Activated CD8-positive, alpha-beta memory T cell treated with anti-CD3 and anti-CD28 coated beads for 1 hour (primary cell): Measurements from ENCODE around the gene CLCN7.
A peak's percentile ranks its signal among the peaks of the same experiment; 100 is the strongest.

Experiments used
- DNase-seq, 2 donors: peaks; one replicate each; pipeline ENCODE4 v3.0.0-alpha.2; 2020; ENCODE audit warnings: low read depth in 1 of 2; ENCODE audit errors: extremely low read depth in 1 of 2

The CLCN7 gene

DNA sequence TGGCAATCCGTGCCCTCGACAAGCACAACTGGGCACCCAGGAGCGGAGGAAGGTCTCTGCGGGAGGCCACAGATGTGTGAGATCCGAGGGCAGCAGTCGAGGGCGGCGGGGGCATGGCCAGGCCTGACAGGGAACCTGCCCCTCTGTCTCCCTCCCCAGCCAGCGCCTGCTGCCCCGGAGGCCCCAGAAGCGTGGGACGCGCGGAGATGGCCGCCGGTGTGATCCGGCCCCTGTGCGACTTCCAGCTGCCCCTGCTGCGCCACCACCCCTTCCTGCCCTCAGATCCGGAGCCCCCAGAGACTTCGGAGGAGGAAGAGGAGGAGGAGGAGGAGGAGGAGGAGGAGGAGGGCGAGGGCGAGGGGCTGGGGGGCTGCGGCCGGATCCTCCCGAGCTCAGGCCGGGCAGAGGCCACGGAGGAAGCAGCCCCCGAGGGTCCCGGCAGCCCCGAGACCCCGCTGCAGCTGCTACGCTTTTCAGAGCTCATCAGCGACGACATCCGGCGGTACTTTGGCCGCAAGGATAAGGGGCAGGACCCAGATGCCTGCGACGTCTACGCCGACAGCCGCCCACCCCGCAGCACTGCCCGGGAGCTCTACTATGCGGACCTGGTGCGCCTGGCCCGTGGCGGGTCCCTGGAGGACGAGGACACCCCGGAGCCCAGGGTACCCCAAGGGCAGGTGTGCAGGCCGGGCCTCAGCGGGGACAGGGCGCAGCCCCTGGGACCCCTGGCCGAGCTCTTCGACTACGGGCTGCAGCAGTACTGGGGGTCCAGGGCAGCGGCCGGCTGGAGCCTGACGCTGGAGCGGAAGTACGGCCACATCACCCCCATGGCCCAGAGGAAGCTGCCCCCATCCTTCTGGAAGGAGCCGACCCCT lies 42.2 kb downstream of the CLCN7 start:
- DNase-seq, result no peak

DNA sequence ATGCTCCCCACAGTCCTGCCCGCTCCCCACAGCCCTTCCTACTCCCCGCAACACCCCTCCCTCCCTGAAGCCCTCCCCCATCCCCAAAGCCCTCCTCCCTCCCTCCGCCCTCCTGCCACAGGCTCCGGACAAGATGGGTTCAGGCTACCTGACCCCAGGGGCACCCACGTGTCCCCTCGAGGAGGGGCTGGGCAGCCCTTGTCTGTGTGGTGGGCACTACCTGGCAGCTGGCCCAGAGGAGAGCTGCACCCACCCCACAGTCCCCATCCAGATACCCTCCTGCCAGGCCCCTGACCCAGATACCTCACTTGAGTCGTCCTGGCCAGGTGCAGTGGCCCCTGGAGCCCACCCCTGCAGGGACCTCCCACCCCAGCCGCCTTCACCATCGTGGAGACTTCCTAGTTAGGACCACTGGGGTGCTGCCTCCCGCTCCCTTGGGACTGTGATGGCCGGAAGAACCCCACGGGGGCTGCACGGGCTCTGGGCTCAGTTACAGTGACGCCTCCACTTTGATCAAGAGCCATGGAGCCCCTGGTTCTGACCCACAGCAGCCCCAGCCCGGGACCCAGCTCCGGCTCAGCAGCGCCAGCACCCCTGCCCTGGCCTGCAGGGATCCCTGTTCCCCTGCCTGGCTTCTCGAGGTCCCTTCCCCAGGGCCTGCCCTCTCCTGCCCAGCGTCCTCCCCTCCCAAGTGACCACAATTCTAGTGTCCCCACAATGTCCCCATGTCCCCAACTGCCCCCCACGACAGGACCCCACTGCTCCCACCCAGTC lies 43.1 kb downstream of the CLCN7 start:
- no peak for DNase-seq

DNA sequence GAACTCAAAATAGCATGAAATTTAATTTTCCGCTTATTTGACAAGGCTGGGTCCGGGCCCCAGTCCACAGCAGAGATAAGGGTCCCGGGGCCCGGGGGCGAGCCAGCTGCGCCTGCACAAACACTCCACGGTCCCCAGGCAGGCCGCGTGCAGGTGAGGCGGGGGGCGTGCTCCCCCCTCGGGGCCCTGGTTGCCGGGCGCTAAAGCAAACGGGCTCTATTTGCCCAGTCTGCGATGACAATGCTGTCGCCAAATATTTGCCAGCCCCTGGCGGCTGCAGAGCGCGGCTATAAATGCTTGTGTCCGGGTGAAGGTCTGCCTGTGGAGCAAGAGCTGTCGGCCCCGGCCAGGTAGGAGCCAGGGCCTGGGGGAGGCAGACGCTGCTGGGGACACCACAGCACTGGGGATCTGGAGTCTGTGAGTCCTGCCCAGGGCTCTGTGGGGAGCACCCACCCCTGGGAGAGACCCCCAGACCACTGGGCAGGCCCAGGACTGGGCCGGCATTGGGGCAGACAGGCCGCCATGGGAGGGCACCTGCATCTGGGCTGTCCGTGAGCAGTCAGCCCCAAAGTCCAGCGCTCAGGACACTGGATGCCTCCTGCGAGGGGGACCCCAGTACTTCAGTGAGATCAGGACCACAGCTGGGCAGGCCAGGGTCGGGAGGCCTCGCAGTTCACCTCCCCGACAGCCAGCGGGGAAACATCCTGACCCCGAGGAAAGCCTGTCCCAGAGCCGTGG lies 43.9 kb downstream of the CLCN7 start, which contains the start of gene PERCC1:
Gene PERCC1 (plus strand): TSS at position 320 of the 738 bp plus-strand sequence. CDS start 1,516 bp downstream, outside the sequence.
- DNase-seq, result no peak

DNA sequence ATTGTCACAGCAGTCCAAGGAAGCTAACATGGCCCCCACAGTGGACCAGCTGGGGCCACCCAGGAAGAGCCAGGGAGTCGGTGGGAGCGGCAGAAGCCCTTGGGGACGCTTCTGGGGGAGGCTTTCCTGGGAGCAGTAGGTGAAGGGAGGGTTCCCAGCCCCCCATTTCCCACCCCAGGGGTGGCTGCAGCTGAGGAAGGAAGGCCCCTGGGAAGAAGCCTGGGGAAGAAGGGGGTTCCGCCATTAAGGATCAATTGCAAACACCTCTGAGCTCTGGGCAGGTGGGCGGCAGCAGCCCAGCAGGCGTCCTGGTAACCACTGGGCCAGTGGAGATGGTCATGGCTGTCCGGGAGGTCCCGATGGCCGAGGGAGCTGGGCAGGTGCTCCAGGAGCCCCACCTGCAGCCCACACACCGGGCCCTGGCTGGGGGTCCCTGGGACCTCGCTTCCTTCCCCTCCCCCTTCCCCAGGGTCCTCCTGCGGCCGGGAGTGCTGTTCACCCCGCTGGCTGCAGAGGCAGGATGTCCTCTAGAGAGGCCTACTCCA lies 44.5 kb downstream of the CLCN7 start:
- no peak for DNase-seq

DNA sequence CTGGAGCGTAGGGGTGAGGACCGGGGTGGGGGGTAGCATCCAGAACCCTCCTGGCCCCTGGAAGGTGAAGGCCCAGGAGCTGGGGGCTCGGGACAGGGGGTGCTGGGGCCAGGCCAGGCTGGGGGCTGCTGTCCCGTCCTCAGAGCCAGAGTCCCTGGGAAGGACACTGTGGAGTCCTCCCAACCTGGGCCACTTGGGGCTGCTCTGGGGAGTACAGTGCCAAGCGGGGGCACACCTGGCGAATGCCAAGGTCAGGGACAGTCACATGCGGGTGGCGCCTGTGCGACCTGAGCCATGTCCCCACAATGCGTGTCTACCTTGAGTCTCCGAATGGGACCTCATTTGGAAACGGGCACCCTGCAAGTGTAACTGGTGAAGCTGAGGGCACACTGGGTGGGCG lies 45.2 kb downstream of the CLCN7 start:
- no peak for DNase-seq

DNA sequence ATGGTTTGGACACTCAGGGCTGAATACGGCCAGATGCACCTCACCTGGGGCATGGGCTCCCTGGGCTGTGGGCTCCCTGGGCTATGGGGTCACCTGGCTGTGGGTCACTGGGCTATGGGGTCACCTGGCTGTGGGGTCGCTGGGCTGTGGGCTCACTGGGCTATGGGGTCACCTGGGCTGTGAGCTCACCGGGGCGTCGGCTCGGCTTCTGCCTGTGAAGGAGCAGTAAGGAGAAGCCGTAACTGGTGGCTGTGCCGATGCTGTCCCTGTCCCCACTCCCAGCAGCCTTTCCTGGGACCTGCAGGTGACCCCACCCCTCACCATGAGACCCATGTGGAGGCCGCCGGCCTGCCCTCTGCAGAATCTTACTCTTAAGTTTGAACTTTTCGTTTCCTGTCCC lies 45.8 kb downstream of the CLCN7 start:
- DNase-seq, result no peak

DNA sequence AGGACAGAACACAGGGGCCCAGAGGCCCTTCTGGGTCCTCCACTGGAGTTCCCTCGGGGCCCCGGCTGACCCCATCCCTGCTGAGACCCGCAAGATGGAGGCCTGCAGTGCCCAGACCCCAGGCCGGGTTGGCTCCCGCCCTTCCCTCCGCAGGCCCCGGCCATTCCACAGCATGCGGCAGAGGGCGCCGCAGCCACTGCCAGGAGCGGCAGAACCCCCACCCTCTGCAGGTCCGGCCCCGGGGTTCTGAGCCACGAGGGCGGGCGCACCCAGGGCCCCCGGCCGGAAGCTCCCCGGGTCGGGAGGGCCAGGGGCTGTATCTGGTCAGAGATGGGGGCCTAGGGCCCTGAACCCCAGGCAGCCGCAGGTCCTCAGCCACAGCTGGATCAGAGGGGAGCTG lies 46.3 kb downstream of the CLCN7 start:
- DNase-seq, result no peak

- no peak for DNase-seq
These were observed 47.1 kb downstream of the CLCN7 start for GRCh38 chr16:1427473-1428461.

- no peak for DNase-seq
These were observed 47.9 kb downstream of the CLCN7 start for GRCh38 chr16:1426734-1427471.

GRCh38 chr16:1425616-1426370 lies 49.0 kb downstream of the CLCN7 start:
- no peak for DNase-seq

DNA sequence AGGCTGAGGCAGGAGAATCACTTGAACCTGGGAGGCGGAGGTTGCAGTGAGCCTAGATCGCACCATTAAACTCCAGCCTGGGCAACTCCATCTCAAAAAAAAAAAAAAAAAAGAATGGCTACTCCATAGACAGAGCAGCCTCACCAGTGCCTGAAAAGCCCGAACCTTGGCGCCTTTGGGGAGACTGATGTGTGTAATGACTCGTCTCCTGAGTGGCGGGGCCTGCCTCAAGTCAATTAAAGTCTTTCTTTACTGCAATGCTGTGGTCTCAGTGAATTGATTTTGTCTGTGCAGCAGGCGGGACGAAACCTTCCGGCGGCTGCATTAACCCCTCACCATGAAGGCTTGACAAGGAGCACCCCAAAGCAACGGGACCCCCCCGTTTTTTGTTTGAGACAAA lies 50.8 kb downstream of the CLCN7 start:
- DNase-seq, result no peak

- no peak for DNase-seq
These were observed 52.8 kb downstream of the CLCN7 start for GRCh38 chr16:1422076-1422475.

DNA sequence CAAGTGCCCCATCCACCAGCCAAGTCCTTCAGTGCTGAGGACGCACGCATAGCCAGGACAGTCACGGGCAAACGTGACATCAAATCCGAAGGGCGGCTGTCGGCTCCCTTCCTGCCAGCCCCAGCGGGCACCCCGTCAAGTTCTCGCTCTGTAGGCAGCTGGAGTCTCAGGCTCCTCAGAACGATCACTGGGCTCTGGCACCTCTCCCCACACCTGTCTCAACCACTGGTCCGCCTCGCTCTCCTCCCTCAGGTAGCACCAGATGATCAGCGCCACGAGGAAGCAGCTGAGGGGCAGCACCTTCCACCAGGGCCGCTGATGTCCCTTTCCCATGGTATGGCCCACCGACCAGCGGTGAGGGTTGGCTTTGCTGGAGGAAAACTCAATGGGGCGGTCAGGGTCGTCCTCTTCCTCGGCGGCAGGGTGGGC lies 54.7 kb downstream of the CLCN7 start:
- DNase-seq, result no peak

GRCh38 chr16:1416521-1416941 lies 58.3 kb downstream of the CLCN7 start:
- DNase-seq, result no peak

- DNase-seq, result peak; percentile 41 to 81
These were observed 60.1 kb downstream of the CLCN7 start, which contains the start of gene UNKL for GRCh38 chr16:1414532-1415260. UNKL (minus strand) TSS chr16:1414704; CDS start chr16:1414691, 13 bp downstream.

GRCh38 chr16:1413684-1414531 lies 60.9 kb downstream of the CLCN7 start:
- DNase-seq, result peak in 1 of 2 donors; percentile 58

DNA sequence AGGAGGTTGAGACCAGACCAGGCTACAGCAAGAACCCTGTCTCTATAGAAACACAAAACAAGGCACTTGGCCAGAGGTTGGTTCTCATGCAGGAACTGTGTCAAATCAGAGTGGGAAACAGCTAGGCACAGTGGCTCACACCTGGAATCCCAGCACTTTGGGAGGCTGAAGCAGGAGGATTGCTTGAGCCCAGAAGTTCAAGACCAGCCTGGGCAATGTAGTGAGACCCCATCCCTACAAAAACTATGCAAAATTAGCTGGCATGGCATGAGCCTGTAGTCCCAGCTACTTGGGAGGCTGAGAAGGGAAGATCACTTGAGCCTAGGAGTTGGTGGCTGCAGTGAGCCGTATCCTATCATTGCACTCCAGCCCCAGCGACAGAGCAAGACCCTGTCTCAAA lies 62.0 kb downstream of the CLCN7 start:
- DNase-seq, result no peak
